ENCODE results near the gene DEXI.
"Not testable (repeated sequence)": the region's sequence is repeated elsewhere in the genome, so short reads cannot be mapped to it uniquely, and the experiment has no call there.

The DEXI gene

DNA sequence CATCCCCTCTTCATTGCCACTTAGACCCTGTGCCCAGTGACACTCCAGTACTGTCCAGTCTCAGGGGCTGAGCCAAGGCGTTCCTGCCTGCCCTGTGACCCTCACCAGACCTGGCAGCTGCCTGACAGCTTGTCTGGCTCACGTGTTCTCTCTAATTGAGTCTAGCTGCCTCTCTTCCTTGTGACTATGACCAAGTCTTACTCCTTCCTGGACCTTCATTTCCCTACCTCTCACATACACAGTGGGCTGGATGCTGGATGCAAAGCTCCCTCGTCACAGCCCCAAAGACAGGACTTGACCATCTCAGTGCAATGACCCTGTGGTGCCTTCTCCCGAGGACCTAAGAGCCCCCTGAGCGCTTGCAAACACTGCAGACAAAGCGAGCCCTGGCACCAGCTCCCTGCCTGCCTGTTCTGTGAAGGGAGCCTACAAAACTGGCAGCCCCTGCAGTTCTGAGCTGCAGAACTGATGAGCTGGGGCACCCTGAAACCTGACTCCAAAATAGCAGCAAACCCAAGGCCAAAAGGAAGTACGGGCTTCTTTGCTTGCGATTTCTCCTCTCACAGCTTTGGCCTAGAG is 1.7 kb downstream of the DEXI start:
- DNase-seq: no peak

GRCh38 chr16:10939649-10940234 is 2.5 kb downstream of the DEXI start:
- no peak for DNase-seq

DNA sequence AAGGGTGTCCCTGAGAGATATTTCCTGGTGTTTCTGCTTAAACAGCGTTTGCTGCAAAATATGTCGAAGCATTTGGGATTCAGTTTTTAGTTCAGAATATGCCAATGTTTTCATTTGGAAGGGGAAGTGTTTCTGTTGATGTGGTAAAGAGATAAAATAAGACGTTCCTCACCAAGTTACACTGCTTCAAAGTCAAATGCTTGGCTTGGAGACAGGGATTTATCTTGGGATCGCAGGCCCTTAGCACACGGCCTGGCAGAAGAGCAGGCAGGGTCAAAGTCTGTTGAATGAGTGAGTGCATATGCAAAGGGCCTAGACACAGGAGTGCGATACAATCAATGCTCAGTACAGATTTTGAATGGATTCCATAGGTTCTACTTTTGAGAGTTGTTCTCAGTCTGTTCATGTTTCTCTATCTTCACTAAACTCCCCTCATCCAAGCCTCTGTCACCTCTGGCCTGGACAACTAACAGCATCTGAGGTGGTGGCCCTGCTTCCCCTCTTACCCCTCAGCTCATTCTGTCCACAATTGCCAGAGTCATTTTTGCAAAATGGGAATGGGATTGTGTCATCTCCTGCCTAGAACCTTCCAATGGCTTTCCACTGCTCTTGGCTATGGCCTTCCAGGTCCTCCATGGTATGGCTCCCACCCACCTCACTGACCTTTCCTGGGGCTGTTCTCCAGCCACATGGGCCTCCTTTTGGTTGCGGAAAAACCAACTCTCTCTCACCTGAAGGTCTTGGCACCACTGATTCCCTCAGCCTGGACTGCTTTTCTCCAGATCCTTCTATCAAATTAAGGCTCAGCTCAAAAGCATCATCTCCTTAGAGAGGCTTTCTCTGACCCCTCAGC is 3.2 kb downstream of the DEXI start:
- no peak for DNase-seq

GRCh38 chr16:10938321-10938720 is 3.9 kb downstream of the DEXI start:
- peak; percentile 63 for DNase-seq

- DNase-seq: no peak
Observed at GRCh38 chr16:10937068-10937859, 5.0 kb downstream of the DEXI start.

GRCh38 chr16:10936272-10936984 is 5.8 kb downstream of the DEXI start:
- DNase-seq: no peak

DNA sequence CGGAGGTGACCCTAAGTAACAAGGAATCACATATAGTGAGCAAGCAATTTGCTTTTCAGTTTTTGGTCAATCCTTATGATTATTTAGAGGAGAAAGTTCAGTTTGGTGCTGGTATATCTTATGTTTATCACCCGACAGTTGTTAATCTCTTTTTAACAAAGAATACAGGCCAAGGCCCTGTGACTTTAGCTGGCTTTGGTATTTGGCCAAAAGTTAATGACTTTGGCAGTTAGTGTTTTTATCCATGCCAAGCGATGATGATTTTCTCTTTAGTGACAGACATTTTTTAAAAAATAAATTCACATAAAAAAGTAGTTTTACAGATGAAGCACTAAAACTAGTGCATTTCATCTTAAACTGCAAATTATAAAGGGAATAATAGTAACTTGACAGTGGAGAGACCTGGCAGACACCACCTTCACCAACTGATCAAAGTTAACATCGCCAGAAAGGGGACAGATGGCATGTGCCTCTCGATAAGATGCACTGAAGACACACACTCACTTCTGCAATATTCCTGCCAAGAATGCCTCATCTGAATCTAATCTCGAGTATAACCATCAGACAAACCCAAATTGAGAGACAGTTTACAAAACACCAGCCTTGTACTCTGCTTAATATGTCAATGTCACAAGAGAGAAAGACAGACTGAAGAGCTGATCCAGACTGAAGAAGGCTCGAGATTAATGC is 6.9 kb downstream of the DEXI start:
- DNase-seq: no peak

GRCh38 chr16:10934325-10935107 is 7.8 kb downstream of the DEXI start:
- no peak for DNase-seq

DNA sequence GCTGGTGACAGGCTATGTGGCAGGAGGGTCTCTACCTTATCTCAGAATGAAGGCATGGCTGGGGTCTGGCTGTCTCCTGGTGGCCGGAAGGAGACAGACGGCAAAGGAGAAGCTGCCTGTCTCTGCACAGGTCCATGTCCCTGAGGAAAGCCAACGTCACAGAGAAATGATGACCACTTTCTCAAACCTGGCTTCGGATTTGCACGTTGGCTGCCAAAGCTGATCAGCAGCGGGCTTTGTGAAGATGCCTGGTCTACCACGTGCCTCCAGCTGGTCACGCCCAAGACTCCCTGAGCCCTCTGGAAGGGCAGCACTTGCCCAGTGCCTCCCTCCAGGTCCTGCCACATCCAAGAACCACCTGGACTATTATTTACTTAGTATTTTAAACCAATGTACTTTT is 8.4 kb downstream of the DEXI start:
- no peak for DNase-seq

- DNase-seq: no peak
Observed at GRCh38 chr16:10932959-10933710, 9.1 kb downstream of the DEXI start.

DNA sequence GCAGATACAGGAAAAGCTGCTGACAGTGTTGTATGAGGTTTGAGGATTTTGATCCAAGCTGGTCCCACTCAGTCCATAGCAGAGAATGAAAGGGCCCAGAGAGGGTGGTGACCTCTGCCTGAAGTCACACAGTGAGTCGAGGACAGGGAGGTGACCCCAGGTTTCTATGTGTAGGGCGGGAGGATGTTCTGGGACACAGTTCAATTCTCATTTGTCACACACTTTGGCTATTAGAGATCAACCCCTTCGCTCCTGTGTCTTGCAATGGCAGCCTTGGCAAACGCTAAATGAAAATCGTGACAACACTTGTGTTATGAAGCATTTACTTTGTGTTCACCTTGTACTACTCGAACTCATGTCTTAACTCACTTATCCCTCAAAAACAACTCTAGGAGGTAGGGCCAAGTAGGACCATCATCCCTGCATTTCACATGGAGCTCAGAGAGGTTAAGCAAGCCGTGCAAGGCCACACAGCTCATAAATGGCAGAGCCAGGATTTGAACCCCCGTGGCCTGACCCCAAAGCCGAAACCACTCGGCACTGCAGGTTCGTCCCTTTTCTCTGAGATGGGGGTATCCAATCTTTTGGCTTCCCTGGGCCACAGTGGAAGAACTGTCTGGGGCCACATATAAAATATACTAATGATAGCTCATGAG is 10.2 kb downstream of the DEXI start:
- DNase-seq: no peak

DNA sequence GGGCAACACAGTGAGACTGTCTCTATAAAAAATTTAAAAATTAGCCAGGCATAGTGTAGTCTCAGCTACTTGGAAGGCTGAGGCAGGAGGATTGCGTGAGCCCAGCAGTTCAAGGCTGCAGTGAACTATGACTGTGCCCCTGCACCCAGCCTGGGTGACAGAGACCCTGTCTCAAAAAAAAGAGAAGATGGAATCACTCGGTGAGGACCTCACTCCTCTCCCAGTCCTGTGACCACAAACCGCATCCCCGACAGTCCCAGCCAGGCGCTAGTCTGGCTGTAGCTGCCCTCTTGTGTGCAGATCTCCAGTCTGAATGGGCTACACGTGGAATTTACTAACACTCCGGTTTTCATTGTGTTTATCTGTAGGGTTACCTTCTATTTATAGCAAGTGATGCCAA is 11.1 kb downstream of the DEXI start:
- DNase-seq: no peak

DNA sequence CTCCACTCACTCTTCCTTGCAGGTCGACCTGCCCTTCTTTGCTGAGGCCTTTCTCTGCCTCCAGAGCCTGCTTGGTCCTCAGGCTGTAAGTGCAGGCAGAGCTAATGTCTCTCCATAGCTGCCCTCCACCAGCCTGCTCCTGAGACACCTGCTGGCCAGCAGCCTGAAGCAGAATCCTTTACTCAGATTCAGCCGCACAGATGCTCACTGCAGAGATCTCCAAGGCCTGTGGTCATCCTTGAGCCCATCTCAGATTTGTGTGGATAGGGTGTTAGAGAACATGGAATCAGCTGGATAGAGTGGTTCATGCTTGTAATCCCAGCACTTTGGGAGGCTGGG is 11.5 kb downstream of the DEXI start:
- no peak for DNase-seq

DNA sequence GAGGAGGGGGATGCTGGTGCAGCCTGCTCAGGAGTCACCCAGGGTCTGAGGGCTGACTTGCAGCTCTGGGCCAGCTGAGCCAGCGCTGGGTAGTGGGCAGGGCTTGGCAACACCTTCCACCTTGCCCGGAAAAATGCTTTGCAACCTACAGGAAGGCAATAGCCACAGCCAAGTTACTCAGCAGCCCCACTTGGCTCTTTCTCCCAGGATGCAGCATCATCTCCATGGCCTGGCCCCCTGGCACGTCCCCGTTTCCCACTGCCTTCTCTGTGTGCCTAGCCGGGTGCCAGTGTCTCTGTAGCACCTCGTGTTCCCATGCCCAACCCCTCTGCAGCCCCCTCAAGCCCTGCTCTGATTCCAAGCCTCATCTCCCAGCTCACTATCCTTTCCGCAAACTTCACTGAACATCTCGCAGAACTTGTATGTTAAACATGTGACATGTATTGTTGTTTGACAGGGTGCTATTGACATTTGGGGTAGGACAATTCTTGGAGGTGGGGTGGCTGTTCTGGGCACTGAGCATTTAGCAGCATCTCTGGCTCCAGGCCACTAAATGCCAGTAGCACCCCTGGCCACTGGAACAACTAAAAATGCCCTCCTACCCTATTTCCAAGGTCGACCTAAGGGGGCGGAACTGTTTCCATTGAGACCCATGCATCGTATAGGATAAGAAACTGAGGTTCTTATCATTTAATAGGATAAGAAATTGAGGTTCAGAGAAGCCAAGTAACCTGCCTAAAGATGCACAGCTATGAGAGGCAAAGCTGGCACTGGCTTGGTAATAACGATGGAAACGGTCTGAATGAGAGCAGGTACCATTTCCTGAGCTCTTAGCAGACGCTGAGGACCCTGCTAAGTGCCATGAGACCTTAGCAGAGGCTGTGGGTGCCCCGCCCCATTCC is 12.2 kb downstream of the DEXI start:
- DNase-seq: no peak

GRCh38 chr16:10929097-10929496 is 13.2 kb downstream of the DEXI start:
- not testable (repeated sequence) for DNase-seq

DNA sequence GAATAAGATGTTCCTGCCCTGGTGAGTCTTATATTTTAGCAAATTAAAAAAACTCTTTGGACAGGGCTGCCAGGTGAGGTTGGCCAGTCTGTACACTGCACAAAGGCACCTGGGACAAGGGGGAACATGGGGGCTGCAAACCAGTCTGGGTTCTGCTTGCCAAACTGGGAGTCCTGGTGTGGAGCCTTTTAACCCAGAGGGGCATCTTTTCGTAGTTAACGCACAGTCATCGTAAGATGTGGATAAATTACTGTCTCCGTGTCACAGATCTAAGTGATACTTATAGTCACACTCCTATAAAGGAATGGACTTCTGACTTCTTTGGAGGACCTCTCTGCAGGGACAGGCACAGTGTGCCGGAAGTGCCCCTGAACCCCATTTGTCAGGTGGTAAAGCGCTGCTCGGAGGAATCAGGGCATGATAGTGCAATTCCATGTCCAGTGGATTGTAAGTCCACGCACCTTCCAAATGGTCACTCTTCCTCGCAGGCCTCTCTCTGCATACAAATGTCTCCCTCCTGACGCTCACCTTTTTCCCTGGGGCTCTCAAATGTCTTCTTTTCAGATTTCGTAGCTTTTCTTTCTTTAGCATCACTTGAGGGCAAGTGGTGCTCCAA is 14.7 kb downstream of the DEXI start:
- DNase-seq: no peak

DNA sequence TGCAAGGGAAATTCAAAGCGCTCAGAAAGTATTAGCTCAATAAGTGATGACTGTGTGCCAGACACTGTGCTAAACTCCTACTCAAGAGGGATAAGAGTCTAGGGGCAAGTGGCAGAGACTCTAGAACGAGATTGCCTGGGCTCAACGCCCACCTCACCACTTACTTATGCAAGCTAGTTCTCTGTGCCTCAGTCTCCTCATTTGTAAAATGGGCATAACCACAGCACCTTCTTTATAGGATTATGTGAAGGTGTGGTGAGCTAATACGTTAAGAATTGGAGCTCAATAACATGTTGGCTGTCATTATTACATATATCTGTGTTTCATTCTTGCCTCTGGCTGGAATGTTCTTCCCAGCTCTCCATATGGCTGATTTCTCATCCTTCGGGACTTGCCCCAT is 15.4 kb downstream of the DEXI start:
- DNase-seq: no peak

DNA sequence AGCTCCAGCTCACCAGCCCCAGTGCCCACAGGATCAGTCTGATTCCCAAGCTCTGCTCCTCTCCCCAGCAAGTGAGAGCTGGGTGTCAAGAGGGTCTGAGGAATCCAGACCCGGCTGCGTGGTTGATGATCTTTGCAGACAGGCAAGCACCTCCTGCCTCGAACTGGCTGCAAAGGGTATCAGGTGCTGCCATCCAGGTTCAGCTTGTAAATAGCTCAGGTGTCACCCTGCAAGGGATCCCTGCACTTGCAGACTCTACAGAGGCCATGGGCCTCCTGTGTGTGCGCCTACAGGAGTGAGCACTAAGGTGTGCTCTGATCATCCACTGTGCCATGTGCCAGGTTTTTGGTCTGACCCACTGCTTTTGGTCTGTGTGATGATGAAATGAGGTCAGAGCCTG is 16.2 kb downstream of the DEXI start:
- DNase-seq: no peak

GRCh38 chr16:10925285-10925684 is 17.0 kb downstream of the DEXI start:
- not testable (repeated sequence) for DNase-seq

All from activated CD8-positive, alpha-beta memory T cell treated with anti-CD3 and anti-CD28 coated beads for 24 hours (primary cell).